Upper lobe of right lung (tissue), 1 donor: ENCODE data around the gene MGP. TPM values are rescaled to one million over a fixed set of nuclear protein-coding genes. Genes with fewer than 3 reads are reported as not detected.

Experiments
- ATAC-seq: fragments of 200-7000 bp; cut with Tn5 transposase; one replicate; pipeline ENCODE4 v1.9.1; 2020; ENCODE audit warnings: mild to moderate bottlenecking, moderate library complexity
- DNase-seq: peaks from one replicate; pipeline ENCODE4 v3.0.0-alpha.2; 2020
- H3K27ac ChIP-seq: fragments of 200-600 bp; one replicate; pipeline ENCODE4 v1.8.0; 2022
- H3K27me3 ChIP-seq: fragments of 200-600 bp; one replicate; pipeline ENCODE4 v1.8.0; 2022; ENCODE audit warnings: mild to moderate bottlenecking
- H3K36me3 ChIP-seq: fragments of 200-600 bp; one replicate; pipeline ENCODE4 v1.8.0; 2022
- H3K4me1 ChIP-seq: fragments of 200-600 bp; one replicate; pipeline ENCODE4 v1.8.0; 2022
- H3K4me3 ChIP-seq: fragments of 200-600 bp; one replicate; pipeline ENCODE4 v1.8.0; 2022; ENCODE audit warnings: mild to moderate bottlenecking
- H3K9me3 ChIP-seq: fragments of 200-600 bp; one replicate; pipeline ENCODE4 v1.8.0; 2022
- intact Hi-C: fragments of 100-400 bp; cut with DNase I; formaldehyde crosslinking; loops from one replicate; pipeline ENCODE4 v1.11.0; 2022
- total RNA-seq: library from RNA; stranded (reverse); fragmentation: NEBNext Ultra II Directional; extraction: Animal tissue kit (Norgen Biotek cat#: 25700); gene quantifications from one replicate; pipeline ENCODE4 v1.2.1, GENCODE V29; 2021
- TF ChIP-seq, protein P1 (sequence below): fragments of 200-600 bp; IDR thresholded peaks from one replicate; pipeline ENCODE4 v1.8.0; 2022; ENCODE audit warnings: antibody characterized with exemption
- donor health status: DM: no; HTN: yes; CAD: no; lungs with severe emphysema.

MGP gene
- total RNA-seq, 1 donor from 2014 or later = 472 TPM

DNA sequence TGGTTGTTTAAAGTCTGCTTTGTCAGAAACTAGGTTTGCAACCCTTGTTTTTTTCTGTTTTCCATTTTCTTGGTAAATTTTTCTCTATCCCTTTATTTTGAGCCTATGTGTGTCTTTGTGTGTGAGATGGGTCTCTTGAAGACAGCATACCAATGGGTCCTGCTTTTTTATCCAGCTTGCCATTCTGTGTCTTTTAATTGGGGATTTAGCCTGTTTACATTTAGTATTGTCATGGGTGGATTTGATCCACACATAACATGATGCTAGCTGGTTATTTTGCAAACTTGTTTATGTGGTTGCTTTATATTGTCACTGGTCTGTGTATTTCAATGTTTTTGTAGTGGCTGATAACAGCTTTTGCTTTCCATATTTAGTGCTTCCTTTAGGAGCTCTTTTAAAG lies 25.2 kb downstream of the MGP start:
- intact Hi-C loops = no loop called here
- Histone ChIP-seq H3K9me3 (no peaks in the 10 kb centered on the region), H3K4me3 (no peak overlapping the region), H3K27ac (no peak overlapping the region), H3K36me3 (no peaks in the 10 kb centered on the region), H3K4me1 (no peaks in the 10 kb centered on the region), H3K27me3 (no peaks in the 10 kb centered on the region)
- DNase-seq = no peak
- no peak for ATAC-seq
- TF ChIP-seq, protein P1, sequence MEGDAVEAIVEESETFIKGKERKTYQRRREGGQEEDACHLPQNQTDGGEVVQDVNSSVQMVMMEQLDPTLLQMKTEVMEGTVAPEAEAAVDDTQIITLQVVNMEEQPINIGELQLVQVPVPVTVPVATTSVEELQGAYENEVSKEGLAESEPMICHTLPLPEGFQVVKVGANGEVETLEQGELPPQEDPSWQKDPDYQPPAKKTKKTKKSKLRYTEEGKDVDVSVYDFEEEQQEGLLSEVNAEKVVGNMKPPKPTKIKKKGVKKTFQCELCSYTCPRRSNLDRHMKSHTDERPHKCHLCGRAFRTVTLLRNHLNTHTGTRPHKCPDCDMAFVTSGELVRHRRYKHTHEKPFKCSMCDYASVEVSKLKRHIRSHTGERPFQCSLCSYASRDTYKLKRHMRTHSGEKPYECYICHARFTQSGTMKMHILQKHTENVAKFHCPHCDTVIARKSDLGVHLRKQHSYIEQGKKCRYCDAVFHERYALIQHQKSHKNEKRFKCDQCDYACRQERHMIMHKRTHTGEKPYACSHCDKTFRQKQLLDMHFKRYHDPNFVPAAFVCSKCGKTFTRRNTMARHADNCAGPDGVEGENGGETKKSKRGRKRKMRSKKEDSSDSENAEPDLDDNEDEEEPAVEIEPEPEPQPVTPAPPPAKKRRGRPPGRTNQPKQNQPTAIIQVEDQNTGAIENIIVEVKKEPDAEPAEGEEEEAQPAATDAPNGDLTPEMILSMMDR = no peak

DNA sequence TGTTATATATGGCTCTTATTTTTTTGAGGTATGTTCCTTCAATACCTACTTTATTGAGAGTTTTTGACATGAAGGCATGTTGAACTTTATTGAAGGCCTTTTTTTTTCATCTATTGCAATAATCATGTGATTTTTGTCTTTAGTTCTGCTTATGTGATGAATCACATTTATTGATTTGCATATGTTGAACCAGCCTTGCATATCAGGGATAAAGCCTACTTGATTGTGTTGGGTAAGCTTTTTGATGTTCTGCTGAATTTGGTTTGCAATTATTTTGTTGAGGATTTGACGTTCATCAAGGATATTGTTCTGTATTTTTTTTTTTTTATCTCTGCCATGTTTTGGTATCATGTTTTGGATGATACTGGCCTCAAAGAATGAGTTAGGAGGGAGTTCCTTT lies 27.1 kb downstream of the MGP start:
- intact Hi-C loops = no loop called here
- Histone ChIP-seq H3K27ac (no peak overlapping the region), H3K27me3 (no peaks in the 10 kb centered on the region), H3K4me1 (no peaks in the 10 kb centered on the region), H3K36me3 (no peaks in the 10 kb centered on the region), H3K9me3 (no peaks in the 10 kb centered on the region), H3K4me3 (no peak overlapping the region)
- DNase-seq (no peak), ATAC-seq (no peak)
- TF ChIP-seq, protein P1 = no peak

GRCh38 chr12:14854586-14855183 lies 31.0 kb downstream of the MGP start:
- no peaks in the 10 kb centered on the region for H3K4me1 ChIP-seq
- ATAC-seq (no peak), DNase-seq (no peak)
- H3K27ac ChIP-seq = no peak overlapping the region
- no peak overlapping the region for H3K4me3 ChIP-seq
- H3K36me3 ChIP-seq = no peaks in the 10 kb centered on the region
- TF ChIP-seq, protein P1 = no peak
- intact Hi-C loops = no loop called here
- no peaks in the 10 kb centered on the region for H3K27me3 ChIP-seq
- H3K9me3 ChIP-seq = no peaks in the 10 kb centered on the region

GRCh38 chr12:14853961-14854360 lies 31.7 kb downstream of the MGP start:
- Histone ChIP-seq H3K9me3 (no peaks in the 10 kb centered on the region), H3K27ac (no peak overlapping the region), H3K36me3 (no peaks in the 10 kb centered on the region), H3K4me1 (no peaks in the 10 kb centered on the region), H3K27me3 (no peaks in the 10 kb centered on the region), H3K4me3 (no peak overlapping the region)
- DNase-seq (no peak), ATAC-seq (no peak)
- TF ChIP-seq, protein P1 = no peak
- intact Hi-C loops = no loop called here

- H3K4me1 ChIP-seq = no peaks in the 10 kb centered on the region
- DNase-seq = no peak
- no peak for ATAC-seq
- TF ChIP-seq, protein P1 = no peak
- no peaks in the 10 kb centered on the region for H3K27me3 ChIP-seq
- H3K36me3 ChIP-seq = no peaks in the 10 kb centered on the region
- H3K4me3 ChIP-seq = no peak overlapping the region
- no peaks in the 10 kb centered on the region for H3K9me3 ChIP-seq
- H3K27ac ChIP-seq = no peak overlapping the region
- intact Hi-C loops = no loop called here
Observed at GRCh38 chr12:14852880-14853279, 32.8 kb downstream of the MGP start.
